ENCODE results near the gene R3HDML. TPM values are rescaled to one million over a fixed set of nuclear protein-coding genes. Genes with fewer than 3 reads are reported as not detected.

The R3HDML gene
- total and polyA plus RNA-seq, 2 of the 13 experiments (the other 11 are each of a cell fraction or from before 2014, with no cell fraction given) = not detected

DNA sequence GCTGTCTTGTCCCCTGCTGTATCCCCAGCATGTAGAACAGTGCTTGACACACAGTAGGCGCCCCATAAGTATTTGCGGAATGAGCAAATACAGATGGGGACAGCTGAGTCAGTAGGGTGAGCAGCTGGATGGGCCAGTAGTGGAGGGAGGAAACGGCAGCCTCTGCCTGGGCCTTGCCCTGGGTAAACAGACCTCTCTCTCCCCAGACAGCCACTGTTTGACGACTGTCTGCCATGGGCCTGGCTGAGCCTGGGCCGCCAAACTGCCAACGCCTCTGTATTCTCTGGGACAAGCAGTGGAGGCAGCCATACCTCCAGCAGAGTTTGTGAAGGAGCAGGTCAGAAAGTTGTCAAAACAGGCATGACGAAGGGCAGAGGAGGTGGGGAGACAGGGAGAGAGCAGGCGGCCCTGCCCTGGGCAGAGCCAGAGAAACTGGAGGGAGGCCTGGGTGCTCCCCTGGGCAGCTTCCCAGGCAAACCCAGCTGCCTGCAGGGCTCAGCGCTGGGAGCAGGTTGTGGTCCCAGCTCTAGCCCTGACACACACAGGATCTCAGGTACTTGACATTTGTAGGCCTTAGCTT lies 33.9 kb downstream of the R3HDML start (continued):
- no peak for TF ChIP-seq ZNF589 (CRISPR knock-in tag; conservative IDR thresholded peaks at IDR 0.05)
- TF ChIP-seq, protein P1, sequence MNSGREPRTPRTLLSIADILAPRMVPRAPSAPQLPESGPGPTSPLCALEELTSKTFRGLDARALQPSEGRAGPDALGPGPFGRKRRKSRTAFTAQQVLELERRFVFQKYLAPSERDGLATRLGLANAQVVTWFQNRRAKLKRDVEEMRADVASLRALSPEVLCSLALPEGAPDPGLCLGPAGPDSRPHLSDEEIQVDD (CRISPR knock-in tag; IDR thresholded peaks at IDR 0.05; ENCODE audit: borderline replicate concordance) = no peak
- TF ChIP-seq, protein P2, sequence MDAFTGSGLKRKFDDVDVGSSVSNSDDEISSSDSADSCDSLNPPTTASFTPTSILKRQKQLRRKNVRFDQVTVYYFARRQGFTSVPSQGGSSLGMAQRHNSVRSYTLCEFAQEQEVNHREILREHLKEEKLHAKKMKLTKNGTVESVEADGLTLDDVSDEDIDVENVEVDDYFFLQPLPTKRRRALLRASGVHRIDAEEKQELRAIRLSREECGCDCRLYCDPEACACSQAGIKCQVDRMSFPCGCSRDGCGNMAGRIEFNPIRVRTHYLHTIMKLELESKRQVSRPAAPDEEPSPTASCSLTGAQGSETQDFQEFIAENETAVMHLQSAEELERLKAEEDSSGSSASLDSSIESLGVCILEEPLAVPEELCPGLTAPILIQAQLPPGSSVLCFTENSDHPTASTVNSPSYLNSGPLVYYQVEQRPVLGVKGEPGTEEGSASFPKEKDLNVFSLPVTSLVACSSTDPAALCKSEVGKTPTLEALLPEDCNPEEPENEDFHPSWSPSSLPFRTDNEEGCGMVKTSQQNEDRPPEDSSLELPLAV (CRISPR knock-in tag; conservative IDR thresholded peaks at IDR 0.05; ENCODE audit: low read depth) = no peak
- no peak for TF ChIP-seq RBAK (CRISPR knock-in tag; IDR thresholded peaks at IDR 0.05)
- TF ChIP-seq, protein P3, sequence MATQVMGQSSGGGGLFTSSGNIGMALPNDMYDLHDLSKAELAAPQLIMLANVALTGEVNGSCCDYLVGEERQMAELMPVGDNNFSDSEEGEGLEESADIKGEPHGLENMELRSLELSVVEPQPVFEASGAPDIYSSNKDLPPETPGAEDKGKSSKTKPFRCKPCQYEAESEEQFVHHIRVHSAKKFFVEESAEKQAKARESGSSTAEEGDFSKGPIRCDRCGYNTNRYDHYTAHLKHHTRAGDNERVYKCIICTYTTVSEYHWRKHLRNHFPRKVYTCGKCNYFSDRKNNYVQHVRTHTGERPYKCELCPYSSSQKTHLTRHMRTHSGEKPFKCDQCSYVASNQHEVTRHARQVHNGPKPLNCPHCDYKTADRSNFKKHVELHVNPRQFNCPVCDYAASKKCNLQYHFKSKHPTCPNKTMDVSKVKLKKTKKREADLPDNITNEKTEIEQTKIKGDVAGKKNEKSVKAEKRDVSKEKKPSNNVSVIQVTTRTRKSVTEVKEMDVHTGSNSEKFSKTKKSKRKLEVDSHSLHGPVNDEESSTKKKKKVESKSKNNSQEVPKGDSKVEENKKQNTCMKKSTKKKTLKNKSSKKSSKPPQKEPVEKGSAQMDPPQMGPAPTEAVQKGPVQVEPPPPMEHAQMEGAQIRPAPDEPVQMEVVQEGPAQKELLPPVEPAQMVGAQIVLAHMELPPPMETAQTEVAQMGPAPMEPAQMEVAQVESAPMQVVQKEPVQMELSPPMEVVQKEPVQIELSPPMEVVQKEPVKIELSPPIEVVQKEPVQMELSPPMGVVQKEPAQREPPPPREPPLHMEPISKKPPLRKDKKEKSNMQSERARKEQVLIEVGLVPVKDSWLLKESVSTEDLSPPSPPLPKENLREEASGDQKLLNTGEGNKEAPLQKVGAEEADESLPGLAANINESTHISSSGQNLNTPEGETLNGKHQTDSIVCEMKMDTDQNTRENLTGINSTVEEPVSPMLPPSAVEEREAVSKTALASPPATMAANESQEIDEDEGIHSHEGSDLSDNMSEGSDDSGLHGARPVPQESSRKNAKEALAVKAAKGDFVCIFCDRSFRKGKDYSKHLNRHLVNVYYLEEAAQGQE (IDR thresholded peaks at IDR 0.05; ENCODE audit: borderline replicate concordance in 1 of 2, low read depth in 1 of 2, low read length in 2 of 2) = no peak
- no peak for TF ChIP-seq U2AF2 (IDR thresholded peaks at IDR 0.05; ENCODE audit: low read depth, low read length)
- no peak for TF ChIP-seq TBX3 (IDR thresholded peaks at IDR 0.05; ENCODE audit: borderline replicate concordance)
- TF ChIP-seq, protein P4, sequence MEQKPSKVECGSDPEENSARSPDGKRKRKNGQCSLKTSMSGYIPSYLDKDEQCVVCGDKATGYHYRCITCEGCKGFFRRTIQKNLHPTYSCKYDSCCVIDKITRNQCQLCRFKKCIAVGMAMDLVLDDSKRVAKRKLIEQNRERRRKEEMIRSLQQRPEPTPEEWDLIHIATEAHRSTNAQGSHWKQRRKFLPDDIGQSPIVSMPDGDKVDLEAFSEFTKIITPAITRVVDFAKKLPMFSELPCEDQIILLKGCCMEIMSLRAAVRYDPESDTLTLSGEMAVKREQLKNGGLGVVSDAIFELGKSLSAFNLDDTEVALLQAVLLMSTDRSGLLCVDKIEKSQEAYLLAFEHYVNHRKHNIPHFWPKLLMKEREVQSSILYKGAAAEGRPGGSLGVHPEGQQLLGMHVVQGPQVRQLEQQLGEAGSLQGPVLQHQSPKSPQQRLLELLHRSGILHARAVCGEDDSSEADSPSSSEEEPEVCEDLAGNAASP (CRISPR knock-in tag; IDR thresholded peaks at IDR 0.05; ENCODE audit: borderline replicate concordance) = peak; percentile 90
- no peak for TF ChIP-seq POLR2AphosphoS2 (IDR thresholded peaks at IDR 0.05; ENCODE audit: low read depth, low read length)
- TF ChIP-seq ZNF33B (CRISPR knock-in tag; IDR thresholded peaks at IDR 0.05) = 0 out of 2 replicates have a peak, but pooled peaks have one; percentile 56
- TF ChIP-seq, protein P5, sequence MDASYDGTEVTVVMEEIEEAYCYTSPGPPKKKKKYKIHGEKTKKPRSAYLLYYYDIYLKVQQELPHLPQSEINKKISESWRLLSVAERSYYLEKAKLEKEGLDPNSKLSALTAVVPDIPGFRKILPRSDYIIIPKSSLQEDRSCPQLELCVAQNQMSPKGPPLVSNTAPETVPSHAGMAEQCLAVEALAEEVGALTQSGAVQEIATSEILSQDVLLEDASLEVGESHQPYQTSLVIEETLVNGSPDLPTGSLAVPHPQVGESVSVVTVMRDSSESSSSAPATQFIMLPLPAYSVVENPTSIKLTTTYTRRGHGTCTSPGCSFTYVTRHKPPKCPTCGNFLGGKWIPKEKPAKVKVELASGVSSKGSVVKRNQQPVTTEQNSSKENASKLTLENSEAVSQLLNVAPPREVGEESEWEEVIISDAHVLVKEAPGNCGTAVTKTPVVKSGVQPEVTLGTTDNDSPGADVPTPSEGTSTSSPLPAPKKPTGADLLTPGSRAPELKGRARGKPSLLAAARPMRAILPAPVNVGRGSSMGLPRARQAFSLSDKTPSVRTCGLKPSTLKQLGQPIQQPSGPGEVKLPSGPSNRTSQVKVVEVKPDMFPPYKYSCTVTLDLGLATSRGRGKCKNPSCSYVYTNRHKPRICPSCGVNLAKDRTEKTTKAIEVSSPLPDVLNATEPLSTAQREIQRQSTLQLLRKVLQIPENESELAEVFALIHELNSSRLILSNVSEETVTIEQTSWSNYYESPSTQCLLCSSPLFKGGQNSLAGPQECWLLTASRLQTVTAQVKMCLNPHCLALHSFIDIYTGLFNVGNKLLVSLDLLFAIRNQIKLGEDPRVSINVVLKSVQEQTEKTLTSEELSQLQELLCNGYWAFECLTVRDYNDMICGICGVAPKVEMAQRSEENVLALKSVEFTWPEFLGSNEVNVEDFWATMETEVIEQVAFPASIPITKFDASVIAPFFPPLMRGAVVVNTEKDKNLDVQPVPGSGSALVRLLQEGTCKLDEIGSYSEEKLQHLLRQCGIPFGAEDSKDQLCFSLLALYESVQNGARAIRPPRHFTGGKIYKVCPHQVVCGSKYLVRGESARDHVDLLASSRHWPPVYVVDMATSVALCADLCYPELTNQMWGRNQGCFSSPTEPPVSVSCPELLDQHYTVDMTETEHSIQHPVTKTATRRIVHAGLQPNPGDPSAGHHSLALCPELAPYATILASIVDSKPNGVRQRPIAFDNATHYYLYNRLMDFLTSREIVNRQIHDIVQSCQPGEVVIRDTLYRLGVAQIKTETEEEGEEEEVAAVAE (CRISPR knock-in tag; IDR thresholded peaks at IDR 0.05; ENCODE audit: borderline replicate concordance) = no peak
- TF ChIP-seq TAF15 (IDR thresholded peaks at IDR 0.05; ENCODE audit: low read depth, low read length, poor library complexity, severe bottlenecking) = no peak
- TF ChIP-seq, protein P6, sequence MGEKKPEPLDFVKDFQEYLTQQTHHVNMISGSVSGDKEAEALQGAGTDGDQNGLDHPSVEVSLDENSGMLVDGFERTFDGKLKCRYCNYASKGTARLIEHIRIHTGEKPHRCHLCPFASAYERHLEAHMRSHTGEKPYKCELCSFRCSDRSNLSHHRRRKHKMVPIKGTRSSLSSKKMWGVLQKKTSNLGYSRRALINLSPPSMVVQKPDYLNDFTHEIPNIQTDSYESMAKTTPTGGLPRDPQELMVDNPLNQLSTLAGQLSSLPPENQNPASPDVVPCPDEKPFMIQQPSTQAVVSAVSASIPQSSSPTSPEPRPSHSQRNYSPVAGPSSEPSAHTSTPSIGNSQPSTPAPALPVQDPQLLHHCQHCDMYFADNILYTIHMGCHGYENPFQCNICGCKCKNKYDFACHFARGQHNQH (CRISPR knock-in tag; IDR thresholded peaks at IDR 0.05) = peak; percentile 96
- peak; percentile 86; the same call in 1 of the 2 replicates for TF ChIP-seq ZNF891 (CRISPR knock-in tag; IDR thresholded peaks at IDR 0.05)
- no peak; the same call in 1 of the 2 replicates for TF ChIP-seq HIVEP1 (CRISPR knock-in tag; IDR thresholded peaks at IDR 0.05)

Data from HepG2 (cell line).